ENCODE data around the gene NUP37. TPM values are rescaled to one million over a fixed set of nuclear protein-coding genes. Genes with fewer than 3 reads are reported as not detected.
A peak's percentile ranks its signal among the peaks of the same experiment; 100 is the strongest.

Gene NUP37
- total RNA-seq, 2 experiments from 2014 or later = 58.3 to 58.9 TPM

DNA sequence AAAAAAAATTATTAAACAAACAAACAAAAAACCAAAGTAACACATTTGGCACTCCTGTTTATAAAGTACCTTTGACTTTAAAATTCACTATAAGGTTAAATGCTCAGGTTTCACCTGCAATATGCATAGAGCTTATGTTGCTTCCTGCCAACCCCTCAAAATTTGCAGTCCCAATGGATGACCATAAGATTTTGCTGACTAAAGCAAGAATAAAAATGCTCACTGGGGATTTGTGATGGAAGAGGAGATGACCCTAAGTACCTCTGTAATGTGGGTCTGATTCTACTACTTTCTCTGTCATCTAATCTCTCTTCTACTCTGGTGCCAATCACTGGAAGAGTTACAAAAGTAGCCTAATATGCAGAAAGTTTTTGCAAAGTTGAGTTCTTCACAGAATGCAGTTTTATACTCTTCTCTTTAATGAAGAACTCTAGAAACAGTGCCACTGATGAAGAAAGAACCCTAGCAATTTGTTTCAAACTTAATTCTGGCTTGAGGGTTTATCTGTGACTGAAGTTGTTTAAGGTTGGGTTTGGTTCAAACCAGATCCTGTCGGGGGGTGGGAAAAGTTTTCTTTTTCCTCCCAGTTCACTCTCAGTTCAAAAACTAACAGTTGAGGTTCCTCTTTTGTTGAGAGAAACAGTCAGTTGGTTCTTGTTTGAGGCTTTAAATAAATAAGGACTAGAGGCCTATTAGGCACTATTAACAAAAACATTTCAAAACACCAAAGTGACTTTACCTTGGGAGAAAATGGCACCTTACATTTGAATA lies 69.1 kb downstream of the NUP37 start:
- Mint-ChIP-seq H3K4me3 (no peak overlapping the region), H3K9me3 (no peaks in the 10 kb centered on the region), H3K4me1 (peaks cover 20% of the 10 kb centered on the region), H3K27me3 (no peaks in the 10 kb centered on the region), H3K36me3 (ENCODE audit: low read depth) (peaks cover 45% of the 10 kb centered on the region), H3K27ac (no peak overlapping the region)
- CTCF ChIA-PET = interaction anchor here (1.2 to 2.1 kb wide), 2 partner anchors 11 to 24 kb away, joined by 3 to 5 read pairs; partner anchors contain the start of gene WASHC3
- DNase-seq = no peak
- POLR2A ChIA-PET = no interaction called here

GRCh38 chr12:102043928-102044327 lies 76.0 kb downstream of the NUP37 start:
- H3K27ac Mint-ChIP-seq = peak overlapping the region; percentile 59
- POLR2A ChIA-PET = no interaction called here

GRCh38 chr12:102033991-102034745 lies 85.7 kb downstream of the NUP37 start:
- no peaks in the 10 kb centered on the region for H3K9me3 Mint-ChIP-seq
- no peaks in the 10 kb centered on the region for H3K27me3 Mint-ChIP-seq
- DNase-seq = no peak
- H3K4me3 Mint-ChIP-seq = no peak overlapping the region
- POLR2A ChIA-PET = no interaction called here
- CTCF ChIA-PET = interaction anchor here (1.3 kb wide), 1 partner anchor 10 kb away, joined by 3 read pairs; no protein-coding TSS in a partner anchor
- no peak overlapping the region for H3K27ac Mint-ChIP-seq
- H3K4me1 Mint-ChIP-seq = no peaks in the 10 kb centered on the region
- peaks cover 46% of the 10 kb centered on the region for H3K36me3 Mint-ChIP-seq (ENCODE audit: low read depth)

More at GRCh38 chr12:102043928-102044327, 76.0 kb downstream of the NUP37 start:
- H3K36me3 Mint-ChIP-seq (ENCODE audit: low read depth) = peaks cover 27% of the 10 kb centered on the region
- CTCF ChIA-PET = interaction anchor here (1.3 to 1.4 kb wide), 2 partner anchors 11 to 18 kb away, joined by 3 to 4 read pairs; partner anchors contain the start of gene WASHC3
- peak; percentile 71 for DNase-seq
- no peaks in the 10 kb centered on the region for H3K9me3 Mint-ChIP-seq
- H3K4me3 Mint-ChIP-seq = no peak overlapping the region
- H3K4me1 Mint-ChIP-seq = peaks cover 21% of the 10 kb centered on the region
- no peaks in the 10 kb centered on the region for H3K27me3 Mint-ChIP-seq

- ChIA-PET POLR2A (no interaction called here), CTCF (interaction anchor here (1.1 to 1.2 kb wide), 2 partner anchors 11 to 16 kb away, joined by 3 to 4 read pairs; no protein-coding TSS in a partner anchor)
- Mint-ChIP-seq H3K27ac (no peak overlapping the region), H3K4me1 (no peaks in the 10 kb centered on the region), H3K9me3 (no peaks in the 10 kb centered on the region), H3K4me3 (no peak overlapping the region), H3K36me3 (ENCODE audit: low read depth) (peaks cover 39% of the 10 kb centered on the region), H3K27me3 (no peaks in the 10 kb centered on the region)
- no peak for DNase-seq
Measured at GRCh38 chr12:102031852-102032251, 88.1 kb downstream of the NUP37 start.

DNA sequence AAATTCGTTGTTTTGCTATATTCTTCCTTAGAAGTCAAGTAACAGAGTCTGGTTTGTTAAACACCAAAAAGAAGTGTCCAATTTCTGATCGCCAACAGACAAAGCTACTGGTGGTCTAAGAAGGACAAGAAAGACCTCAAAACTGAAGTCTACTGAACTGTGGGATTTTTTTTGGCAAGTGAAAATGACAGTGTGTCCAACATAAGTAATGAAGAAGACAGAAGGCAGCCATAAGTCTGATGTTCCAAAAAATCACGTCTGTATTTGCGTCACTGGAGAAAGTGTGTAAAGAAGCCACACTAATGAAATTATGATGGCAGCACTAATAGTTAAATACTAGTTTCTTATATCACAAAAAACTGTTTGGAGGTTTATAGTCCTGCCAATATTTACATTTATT lies 90.8 kb downstream of the NUP37 start:
- H3K27ac Mint-ChIP-seq = no peak overlapping the region
- no peaks in the 10 kb centered on the region for H3K9me3 Mint-ChIP-seq
- H3K27me3 Mint-ChIP-seq = no peaks in the 10 kb centered on the region
- H3K4me1 Mint-ChIP-seq = no peaks in the 10 kb centered on the region
- POLR2A ChIA-PET = no interaction called here
- no peak overlapping the region for H3K4me3 Mint-ChIP-seq
- CTCF ChIA-PET = no interaction called here
- H3K36me3 Mint-ChIP-seq (ENCODE audit: low read depth) = peaks cover 25% of the 10 kb centered on the region
- no peak for DNase-seq

- Mint-ChIP-seq H3K27me3 (no peaks in the 10 kb centered on the region), H3K9me3 (no peaks in the 10 kb centered on the region), H3K4me1 (no peaks in the 10 kb centered on the region), H3K4me3 (no peak overlapping the region), H3K36me3 (ENCODE audit: low read depth) (peaks cover 27% of the 10 kb centered on the region), H3K27ac (no peak overlapping the region)
- ChIA-PET POLR2A (no interaction called here), CTCF (interaction anchor here (0.8 kb wide), 1 partner anchor 25 kb away, joined by 3 read pairs; no protein-coding TSS in a partner anchor)
- DNase-seq = no peak
Measured at GRCh38 chr12:102026728-102027127, 93.2 kb downstream of the NUP37 start.

GRCh38 chr12:102024765-102025164 lies 95.1 kb downstream of the NUP37 start:
- Mint-ChIP-seq H3K4me3 (no peak overlapping the region), H3K27me3 (no peaks in the 10 kb centered on the region), H3K27ac (no peak overlapping the region), H3K9me3 (no peaks in the 10 kb centered on the region), H3K36me3 (ENCODE audit: low read depth) (peaks cover 38% of the 10 kb centered on the region), H3K4me1 (no peaks in the 10 kb centered on the region)
- ChIA-PET POLR2A (no interaction called here), CTCF (no interaction called here)
- DNase-seq = no peak

- Mint-ChIP-seq H3K4me1 (no peaks in the 10 kb centered on the region), H3K27me3 (no peaks in the 10 kb centered on the region), H3K9me3 (no peaks in the 10 kb centered on the region), H3K27ac (no peak overlapping the region), H3K4me3 (no peak overlapping the region), H3K36me3 (ENCODE audit: low read depth) (peaks cover 35% of the 10 kb centered on the region)
- DNase-seq = no peak
- CTCF ChIA-PET = no interaction called here
- POLR2A ChIA-PET = no interaction called here
Measured at GRCh38 chr12:102023343-102023930, 96.5 kb downstream of the NUP37 start.

Other genes starting within 250 kb of the NUP37 start
- 1 to 10 TPM; 1.4 to 2.5 TPM for gene DRAM1, start 242.5 kb downstream of the NUP37 start, total RNA-seq
- gene WASHC3, start 58.1 kb downstream of the NUP37 start, total RNA-seq = 10 to 100 TPM; 46.7 to 58.6 TPM
- 10 to 100 TPM; 26.6 to 28.4 TPM for gene PARPBP, start 69 bp upstream of the NUP37 start, total RNA-seq
- not detected for gene PMCH, start 77.7 kb upstream of the NUP37 start, total RNA-seq

All from activated CD4-positive, alpha-beta T cell treated with anti-CD3 and anti-CD28 coated beads, Interleukin-2, amount 10 ng/mL, durations not matched to agents 7 days and 5 days (primary cell).